ENCODE data around the gene CCPG1. TPM values are rescaled to one million over a fixed set of nuclear protein-coding genes. Genes with fewer than 3 reads are reported as not detected.
A peak's percentile ranks its signal among the peaks of the same experiment; 100 is the strongest.

CCPG1 gene
- total RNA-seq, 1 donor from 2014 or later, result 31.2 TPM

GRCh38 chr15:55334371-55334770 lies 73.8 kb downstream of the CCPG1 start:
- no peak for DNase-seq (ENCODE audit: low spot score, unreplicated experiment)
- no peak overlapping the region for H3K4me3 Mint-ChIP-seq (ENCODE audit: low read depth)
- H3K27ac Mint-ChIP-seq, result no peak overlapping the region
- TF ChIP-seq, protein P1, sequence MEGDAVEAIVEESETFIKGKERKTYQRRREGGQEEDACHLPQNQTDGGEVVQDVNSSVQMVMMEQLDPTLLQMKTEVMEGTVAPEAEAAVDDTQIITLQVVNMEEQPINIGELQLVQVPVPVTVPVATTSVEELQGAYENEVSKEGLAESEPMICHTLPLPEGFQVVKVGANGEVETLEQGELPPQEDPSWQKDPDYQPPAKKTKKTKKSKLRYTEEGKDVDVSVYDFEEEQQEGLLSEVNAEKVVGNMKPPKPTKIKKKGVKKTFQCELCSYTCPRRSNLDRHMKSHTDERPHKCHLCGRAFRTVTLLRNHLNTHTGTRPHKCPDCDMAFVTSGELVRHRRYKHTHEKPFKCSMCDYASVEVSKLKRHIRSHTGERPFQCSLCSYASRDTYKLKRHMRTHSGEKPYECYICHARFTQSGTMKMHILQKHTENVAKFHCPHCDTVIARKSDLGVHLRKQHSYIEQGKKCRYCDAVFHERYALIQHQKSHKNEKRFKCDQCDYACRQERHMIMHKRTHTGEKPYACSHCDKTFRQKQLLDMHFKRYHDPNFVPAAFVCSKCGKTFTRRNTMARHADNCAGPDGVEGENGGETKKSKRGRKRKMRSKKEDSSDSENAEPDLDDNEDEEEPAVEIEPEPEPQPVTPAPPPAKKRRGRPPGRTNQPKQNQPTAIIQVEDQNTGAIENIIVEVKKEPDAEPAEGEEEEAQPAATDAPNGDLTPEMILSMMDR (IDR thresholded peaks at IDR 0.05; ENCODE audit: unreplicated experiment), result no peak
- H3K4me1 Mint-ChIP-seq (ENCODE audit: low read depth), result no peaks in the 10 kb centered on the region
- no peaks in the 10 kb centered on the region for H3K9me3 Mint-ChIP-seq (ENCODE audit: low read depth)
- no peaks in the 10 kb centered on the region for H3K27me3 Mint-ChIP-seq
- H3K36me3 Mint-ChIP-seq (ENCODE audit: insufficient read depth), result peaks cover 6% of the 10 kb centered on the region

GRCh38 chr15:55327387-55327786 lies 80.8 kb downstream of the CCPG1 start:
- no peaks in the 10 kb centered on the region for H3K4me1 Mint-ChIP-seq (ENCODE audit: low read depth)
- no peaks in the 10 kb centered on the region for H3K27me3 Mint-ChIP-seq
- peaks cover 7% of the 10 kb centered on the region for H3K36me3 Mint-ChIP-seq (ENCODE audit: insufficient read depth)
- TF ChIP-seq, protein P1 (IDR thresholded peaks at IDR 0.05; ENCODE audit: unreplicated experiment), result no peak
- no peak overlapping the region for H3K27ac Mint-ChIP-seq
- no peaks in the 10 kb centered on the region for H3K9me3 Mint-ChIP-seq (ENCODE audit: low read depth)
- no peak for DNase-seq (ENCODE audit: low spot score, unreplicated experiment)
- no peak overlapping the region for H3K4me3 Mint-ChIP-seq (ENCODE audit: low read depth)

DNA sequence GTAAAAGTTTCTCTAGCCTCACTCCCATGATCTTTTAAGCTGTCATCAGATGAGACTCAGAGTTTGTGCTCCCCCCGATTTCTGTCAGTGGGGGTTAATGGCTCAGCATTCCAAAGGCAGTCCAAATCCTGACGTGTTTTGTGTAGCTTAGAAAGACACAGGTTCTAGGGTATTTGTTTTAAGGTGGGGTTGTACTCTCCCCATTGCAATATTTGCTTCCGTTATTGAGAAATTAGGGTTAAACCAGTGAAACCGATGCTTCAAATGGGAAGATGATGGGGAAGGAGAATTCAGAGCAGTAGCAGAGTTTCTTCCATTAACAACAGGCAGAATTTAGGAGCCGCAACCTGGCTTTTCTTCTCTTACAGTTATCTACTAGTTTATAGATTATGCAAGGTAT lies 85.7 kb downstream of the CCPG1 start:
- peaks cover 2% of the 10 kb centered on the region for H3K36me3 Mint-ChIP-seq (ENCODE audit: insufficient read depth)
- H3K9me3 Mint-ChIP-seq (ENCODE audit: low read depth), result no peaks in the 10 kb centered on the region
- H3K4me3 Mint-ChIP-seq (ENCODE audit: low read depth), result no peak overlapping the region
- no peaks in the 10 kb centered on the region for H3K27me3 Mint-ChIP-seq
- TF ChIP-seq, protein P1 (IDR thresholded peaks at IDR 0.05; ENCODE audit: unreplicated experiment), result no peak
- H3K4me1 Mint-ChIP-seq (ENCODE audit: low read depth), result peaks cover 3% of the 10 kb centered on the region
- DNase-seq (ENCODE audit: low spot score, unreplicated experiment), result no peak
- no peak overlapping the region for H3K27ac Mint-ChIP-seq

DNA sequence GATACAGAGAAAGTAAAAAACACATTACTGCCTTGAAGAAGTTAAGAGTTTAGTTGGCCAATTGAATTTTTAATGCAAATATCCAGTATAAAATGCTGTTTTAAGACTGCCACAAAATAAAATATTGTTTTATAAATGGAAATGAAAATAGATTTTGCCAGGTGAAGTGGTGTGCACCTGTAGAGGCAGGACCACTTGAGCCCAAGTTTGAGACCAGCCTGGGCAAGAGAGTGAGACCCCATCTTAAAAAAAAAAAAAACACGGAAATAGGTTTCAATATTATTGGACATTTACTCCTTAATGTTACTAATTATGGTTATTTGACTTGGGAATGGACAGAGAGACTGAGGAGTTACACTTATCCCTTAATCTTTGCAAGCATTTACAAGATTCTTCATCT lies 87.2 kb downstream of the CCPG1 start:
- DNase-seq (ENCODE audit: low spot score, unreplicated experiment), result no peak
- Mint-ChIP-seq H3K4me1 (ENCODE audit: low read depth) (peaks cover 3% of the 10 kb centered on the region), H3K27me3 (no peaks in the 10 kb centered on the region), H3K36me3 (ENCODE audit: insufficient read depth) (peaks cover 6% of the 10 kb centered on the region), H3K9me3 (ENCODE audit: low read depth) (no peaks in the 10 kb centered on the region), H3K4me3 (ENCODE audit: low read depth) (no peak overlapping the region), H3K27ac (no peak overlapping the region)
- TF ChIP-seq, protein P1 (IDR thresholded peaks at IDR 0.05; ENCODE audit: unreplicated experiment), result no peak

- H3K27me3 Mint-ChIP-seq, result no peaks in the 10 kb centered on the region
- peak overlapping the region; percentile 51 for H3K4me3 Mint-ChIP-seq (ENCODE audit: low read depth)
- H3K36me3 Mint-ChIP-seq (ENCODE audit: insufficient read depth), result peaks cover 7% of the 10 kb centered on the region
- peaks cover 3% of the 10 kb centered on the region for H3K4me1 Mint-ChIP-seq (ENCODE audit: low read depth)
- TF ChIP-seq, protein P1 (IDR thresholded peaks at IDR 0.05; ENCODE audit: unreplicated experiment), result no peak
- no peak for DNase-seq (ENCODE audit: low spot score, unreplicated experiment)
- peak overlapping the region; percentile 56 for H3K27ac Mint-ChIP-seq
- H3K9me3 Mint-ChIP-seq (ENCODE audit: low read depth), result no peaks in the 10 kb centered on the region
These were observed 88.0 kb downstream of the CCPG1 start for GRCh38 chr15:55320238-55320550.

Data from progenitor cell of endocrine pancreas (in vitro differentiated cells).